ENCODE results near the gene RCAN3.

Gene RCAN3

GRCh38 chr1:24551290-24551959 lies 48.8 kb downstream of the RCAN3 start:
- DNase-seq (ENCODE audit: low read depth): no peak

- no peak for DNase-seq (ENCODE audit: low read depth)
Measured at GRCh38 chr1:24551960-24552571, 49.4 kb downstream of the RCAN3 start.

GRCh38 chr1:24553931-24554330 lies 51.3 kb downstream of the RCAN3 start:
- DNase-seq (ENCODE audit: low read depth): no peak

- no peak for DNase-seq (ENCODE audit: low read depth)
Measured at GRCh38 chr1:24554714-24555113, 52.1 kb downstream of the RCAN3 start.

GRCh38 chr1:24555591-24556413 lies 53.2 kb downstream of the RCAN3 start, which contains the start of gene NCMAP:
TSS of gene NCMAP (plus strand) at chr1:24556087. CDS start at chr1:24595431, 39,344 bp downstream.
- no peak for DNase-seq (ENCODE audit: low read depth)

GRCh38 chr1:24556414-24556795 lies 53.8 kb downstream of the RCAN3 start:
- no peak for DNase-seq (ENCODE audit: low read depth)

GRCh38 chr1:24557220-24557619 lies 54.6 kb downstream of the RCAN3 start:
- DNase-seq (ENCODE audit: low read depth): no peak

- no peak for DNase-seq (ENCODE audit: low read depth)
Measured at GRCh38 chr1:24557711-24558131, 55.1 kb downstream of the RCAN3 start.

- no peak for DNase-seq (ENCODE audit: low read depth)
Measured at GRCh38 chr1:24558455-24558854, 55.8 kb downstream of the RCAN3 start.

- peak; percentile 28 for DNase-seq (ENCODE audit: low read depth)
Measured at GRCh38 chr1:24558902-24559791, 56.5 kb downstream of the RCAN3 start.

- no peak for DNase-seq (ENCODE audit: low read depth)
Measured at GRCh38 chr1:24560361-24560760, 57.7 kb downstream of the RCAN3 start.

GRCh38 chr1:24562625-24563024 lies 60.0 kb downstream of the RCAN3 start:
- no peak for DNase-seq (ENCODE audit: low read depth)

GRCh38 chr1:24564695-24565094 lies 62.1 kb downstream of the RCAN3 start:
- no peak for DNase-seq (ENCODE audit: low read depth)

- DNase-seq (ENCODE audit: low read depth): no peak
Measured at GRCh38 chr1:24566236-24566867, 63.7 kb downstream of the RCAN3 start.

GRCh38 chr1:24567792-24568388 lies 65.3 kb downstream of the RCAN3 start:
- DNase-seq (ENCODE audit: low read depth): no peak

GRCh38 chr1:24568475-24568874 lies 65.8 kb downstream of the RCAN3 start:
- DNase-seq (ENCODE audit: low read depth): no peak

- DNase-seq (ENCODE audit: low read depth): no peak
Measured at GRCh38 chr1:24570265-24571125, 67.9 kb downstream of the RCAN3 start.

- no peak for DNase-seq (ENCODE audit: low read depth)
Measured at GRCh38 chr1:24572301-24572700, 69.7 kb downstream of the RCAN3 start.

- no peak for DNase-seq (ENCODE audit: low read depth)
Measured at GRCh38 chr1:24575905-24576587, 73.4 kb downstream of the RCAN3 start.
